Hepatocyte (in vitro differentiated cells): ENCODE measurements around the gene AKT1. TPM values are rescaled to one million over a fixed set of nuclear protein-coding genes. Genes with fewer than 3 reads are reported as not detected.
A peak's percentile ranks its signal among the peaks of the same experiment; 100 is the strongest.

ENCODE experiments used
- DNase-seq: peaks from one replicate; pipeline ENCODE4 v3.0.0-alpha.2; 2016; ENCODE audit warnings: low spot score
- H2AFZ ChIP-seq: fragments of 200-600 bp; sonication (generic); 2 replicates; pipeline ENCODE4 v1.6.0; 2016; ENCODE audit warnings: antibody characterized with exemption, mild to moderate bottlenecking
- H3K27ac ChIP-seq: fragments of 200-600 bp; sonication (generic); 2 replicates; pipeline ENCODE4 v1.5.1; 2016; ENCODE audit warnings: mild to moderate bottlenecking
- H3K27me3 ChIP-seq: fragments of 200-600 bp; sonication (generic); 2 replicates; pipeline ENCODE4 v1.6.1; 2016
- H3K36me3 ChIP-seq: fragments of 200-600 bp; sonication (generic); replicated peaks from 2 replicates; pipeline ENCODE4 v1.5.1; 2016; ENCODE audit warnings: low read depth; ENCODE audit not compliant: insufficient read depth
- H3K4me1 ChIP-seq: fragments of 200-600 bp; sonication (generic); 2 replicates; pipeline ENCODE4 v1.5.1; 2016; ENCODE audit warnings: mild to moderate bottlenecking, moderate library complexity; ENCODE audit not compliant: insufficient read depth
- H3K4me2 ChIP-seq: fragments of 200-600 bp; sonication (generic); 2 replicates; pipeline ENCODE4 v1.6.0; 2016
- H3K4me3 ChIP-seq: fragments of 200-600 bp; sonication (generic); 2 replicates; pipeline ENCODE4 v1.5.1; 2016; ENCODE audit warnings: mild to moderate bottlenecking
- H3K79me2 ChIP-seq: fragments of 200-600 bp; sonication (generic); 2 replicates; pipeline ENCODE4 v1.6.0; 2017; ENCODE audit warnings: mild to moderate bottlenecking
- H3K9me2 ChIP-seq: fragments of 200-600 bp; sonication (generic); replicated peaks from 2 replicates; pipeline ENCODE4 v1.6.0; 2017; ENCODE audit warnings: mild to moderate bottlenecking; ENCODE audit not compliant: insufficient read depth
- H3K9me3 ChIP-seq: fragments of 200-600 bp; sonication (generic); 2 replicates; pipeline ENCODE4 v1.5.1; 2016; ENCODE audit warnings: low read depth, mild to moderate bottlenecking
- H4K20me1 ChIP-seq: fragments of 200-600 bp; sonication (generic); 2 replicates; pipeline ENCODE4 v1.6.0; 2016; ENCODE audit warnings: mild to moderate bottlenecking; ENCODE audit not compliant: insufficient read depth, poor library complexity, severe bottlenecking
- EZH2 ChIP-seq: fragments of 200-600 bp; sonication (generic); IDR thresholded peaks from 2 replicates; pipeline ENCODE4 v1.6.1; 2016; ENCODE audit warnings: antibody characterized with exemption, mild to moderate bottlenecking, borderline replicate concordance
- EZH2phosphoT487 ChIP-seq: fragments of 200-600 bp; sonication (generic); IDR thresholded peaks from one replicate; pipeline ENCODE4 v1.6.1; 2018; ENCODE audit warnings: antibody characterized with exemption, mild to moderate bottlenecking, low read depth, moderate library complexity; ENCODE audit not compliant: unreplicated experiment, severe bottlenecking
- WGBS: methylation state at CpG from one replicate; pipeline ENCODE4 v1.1.6; 2016; ENCODE audit warnings: low lambda C conversion rate; ENCODE audit errors: missing lambda C conversion rate; 5-methylcytosine and 5-hydroxymethylcytosine counted together
- polyA plus RNA-seq: library from polyadenylated mRNA; unstranded; fragments of >200 nt; fragmentation: Nextera tagmentation; extraction: Ambion mirVana; gene quantifications from 2 replicates; pipeline ENCODE4 v1.2.1, GENCODE V29; 2016
- total RNA-seq: library from RNA; depleted of rRNA; stranded (reverse); fragments of >200 nt; gene quantifications from 2 replicates; pipeline ENCODE4 v1.2.3, GENCODE V29; 2014
- TF ChIP-seq, protein P1 (sequence below): fragments of 200-600 bp; sonication (generic); IDR thresholded peaks from 2 replicates; pipeline ENCODE4 v1.5.1; 2016; ENCODE audit warnings: antibody characterized with exemption, mild to moderate bottlenecking; ENCODE audit not compliant: poor library complexity

The AKT1 gene
- total and polyA plus RNA-seq, 2 experiments from 2014 or later, result 124 to 159 TPM

- Histone ChIP-seq H3K4me1 (peaks cover 12% of the 10 kb centered on the region), H3K27ac (no peak overlapping the region), H3K4me2 (peak overlapping the region; percentile 99), H2AFZ (no peak overlapping the region), H3K79me2 (no peaks in the 10 kb centered on the region), H4K20me1 (no peaks in the 10 kb centered on the region), H3K9me3 (no peaks in the 10 kb centered on the region), H3K27me3 (no peaks in the 10 kb centered on the region), H3K36me3 (no peaks in the 10 kb centered on the region), H3K4me3 (no peak overlapping the region), H3K9me2 (no peaks in the 10 kb centered on the region)
- DNase-seq, result peak; percentile 67
- TF ChIP-seq, protein P1, sequence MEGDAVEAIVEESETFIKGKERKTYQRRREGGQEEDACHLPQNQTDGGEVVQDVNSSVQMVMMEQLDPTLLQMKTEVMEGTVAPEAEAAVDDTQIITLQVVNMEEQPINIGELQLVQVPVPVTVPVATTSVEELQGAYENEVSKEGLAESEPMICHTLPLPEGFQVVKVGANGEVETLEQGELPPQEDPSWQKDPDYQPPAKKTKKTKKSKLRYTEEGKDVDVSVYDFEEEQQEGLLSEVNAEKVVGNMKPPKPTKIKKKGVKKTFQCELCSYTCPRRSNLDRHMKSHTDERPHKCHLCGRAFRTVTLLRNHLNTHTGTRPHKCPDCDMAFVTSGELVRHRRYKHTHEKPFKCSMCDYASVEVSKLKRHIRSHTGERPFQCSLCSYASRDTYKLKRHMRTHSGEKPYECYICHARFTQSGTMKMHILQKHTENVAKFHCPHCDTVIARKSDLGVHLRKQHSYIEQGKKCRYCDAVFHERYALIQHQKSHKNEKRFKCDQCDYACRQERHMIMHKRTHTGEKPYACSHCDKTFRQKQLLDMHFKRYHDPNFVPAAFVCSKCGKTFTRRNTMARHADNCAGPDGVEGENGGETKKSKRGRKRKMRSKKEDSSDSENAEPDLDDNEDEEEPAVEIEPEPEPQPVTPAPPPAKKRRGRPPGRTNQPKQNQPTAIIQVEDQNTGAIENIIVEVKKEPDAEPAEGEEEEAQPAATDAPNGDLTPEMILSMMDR, result no peak
- no peak for TF ChIP-seq EZH2phosphoT487
- no peak for TF ChIP-seq EZH2
- 26% methylated on average over 22 of the region's 24 CpGs for WGBS
Measured at GRCh38 chr14:104724981-104725771, 70.4 kb downstream of the AKT1 start.

DNA sequence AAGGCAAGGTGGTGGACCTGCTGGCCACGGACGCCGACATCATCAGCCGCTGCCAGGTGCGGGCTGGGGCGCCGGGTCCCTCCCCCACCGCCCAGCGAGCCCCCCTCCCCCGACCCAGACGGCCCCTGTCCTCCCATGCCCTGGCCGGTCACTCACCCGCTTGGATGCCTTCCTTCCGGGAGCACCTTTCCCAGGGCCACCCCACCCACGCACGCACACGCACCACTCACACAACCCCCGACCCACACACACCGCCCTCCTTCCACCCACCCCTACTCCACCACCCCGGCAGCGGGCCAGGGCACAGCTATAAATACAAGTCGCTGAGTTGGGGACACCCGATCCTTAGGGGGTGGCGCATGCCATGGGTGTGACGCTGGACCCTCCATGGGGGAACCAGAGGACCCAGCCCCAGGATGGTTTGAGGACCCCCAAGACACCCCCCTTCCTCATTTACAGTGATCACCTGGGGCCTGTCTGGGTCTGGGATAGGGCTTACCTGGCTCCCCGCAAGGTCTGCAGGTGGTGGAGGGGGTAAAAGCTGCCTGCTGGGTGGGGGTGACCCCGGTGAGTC is 71.1 kb downstream of the AKT1 start:
- Histone ChIP-seq H3K79me2 (no peaks in the 10 kb centered on the region), H4K20me1 (no peaks in the 10 kb centered on the region), H3K27ac (no peak overlapping the region), H3K4me3 (peak overlapping the region; percentile 82), H3K4me1 (peaks cover 12% of the 10 kb centered on the region), H3K9me3 (no peaks in the 10 kb centered on the region), H3K4me2 (peak overlapping the region; percentile 99), H3K27me3 (no peaks in the 10 kb centered on the region), H2AFZ (peak overlapping the region; percentile 49), H3K9me2 (no peaks in the 10 kb centered on the region), H3K36me3 (no peaks in the 10 kb centered on the region)
- DNase-seq, result no peak
- 22% methylated on average over 7 of the region's 27 CpGs for WGBS
- TF ChIP-seq, protein P1, result no peak
- no peak for TF ChIP-seq EZH2phosphoT487
- TF ChIP-seq EZH2, result no peak

GRCh38 chr14:104723651-104724406 is 71.7 kb downstream of the AKT1 start, which contains the start of gene ADSS1:
TSS of gene ADSS1 (plus strand) at chr14:104724229. CDS start at chr14:104724271, 42 bp downstream.
- Histone ChIP-seq H2AFZ (peak within 1 kb of the TSS; percentile 49), H3K4me2 (peak within 1 kb of the TSS; percentile 99), H3K79me2 (no peaks in the 10 kb centered on the region), H3K27ac (no peak within 1 kb of the TSS), H3K36me3 (no peaks in the 10 kb centered on the region), H4K20me1 (no peaks in the 10 kb centered on the region), H3K9me2 (no peaks in the 10 kb centered on the region), H3K9me3 (no peaks in the 10 kb centered on the region), H3K27me3 (no peaks in the 10 kb centered on the region), H3K4me1 (peaks cover 12% of the 10 kb centered on the region), H3K4me3 (peak within 1 kb of the TSS; percentile 82)
- WGBS, result 3% methylated on average over 24 of the region's 82 CpGs
- TF ChIP-seq, protein P1, result peak; percentile 68
- TF ChIP-seq EZH2phosphoT487 (no peak), EZH2 (no peak)
- DNase-seq, result peak; percentile 78
